Gastrocnemius medialis (tissue), 4 donors: ENCODE measurements around the gene MAGIX.

Experiments used
- CTCF ChIP-seq, 5 experiments: fragments of 450-650 bp in 3 of 5; fragments of 200-600 bp in 2 of 5; sonication (generic) in 2 of 5; IDR thresholded peaks in 4 of 5; conservative IDR thresholded peaks in 1 of 5; 1 replicate in 4 of 5; 2 replicates in 1 of 5; pipeline ENCODE4 v1.5.1; 2016 to 2019; ENCODE audit warnings: antibody characterized with exemption in 5 of 5, mild to moderate bottlenecking in 3 of 5, moderate library complexity in 3 of 5
- POLR2A ChIP-seq, 2 donors: fragments of 450-650 bp; IDR thresholded peaks; one replicate each; pipeline ENCODE4 v1.6.1; 2017; ENCODE audit warnings: antibody characterized with exemption in 2 of 2, mild to moderate bottlenecking in 2 of 2, moderate library complexity in 2 of 2

DNA sequence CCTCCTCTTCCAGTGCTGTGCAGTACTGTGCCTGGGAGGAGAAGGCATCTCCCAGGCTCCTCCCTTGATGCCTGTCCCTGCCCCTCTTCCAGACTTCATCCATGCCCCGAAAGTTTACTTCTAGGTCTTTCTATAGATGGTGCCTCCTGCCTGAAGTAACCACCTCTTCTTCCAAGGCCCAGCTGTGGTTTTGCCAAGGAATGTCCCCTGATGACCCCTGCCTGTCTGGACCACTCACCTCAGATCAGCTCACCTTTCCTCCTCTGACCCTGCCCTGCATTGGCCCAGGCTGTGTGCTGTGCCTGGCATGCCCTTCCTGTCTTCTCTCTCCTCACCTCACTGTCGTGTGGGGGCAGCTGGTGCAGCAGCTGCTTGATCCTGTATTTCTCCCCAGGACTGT lies 16.8 kb downstream of the MAGIX start:
- TF ChIP-seq CTCF (IDR thresholded peaks at IDR 0.05 in 4 of 5, conservative IDR thresholded peaks at IDR 0.05 in 1 of 5) (no peak), POLR2A (IDR thresholded peaks at IDR 0.05) (no peak)
